Right cardiac atrium (tissue), 5 donors: ENCODE data around the gene CYSTM1. TPM values are rescaled to one million over a fixed set of nuclear protein-coding genes. Genes with fewer than 3 reads are reported as not detected.
A peak's percentile ranks its signal among the peaks of the same experiment; 100 is the strongest.

Experiments used
- ATAC-seq, 2 donors: fragments of 200-7000 bp; cut with Tn5 transposase; one replicate each; pipeline versions ENCODE4 v1.8.0 to v1.9.1; 2020; ENCODE audit warnings: moderate library complexity in 2 of 2, mild to moderate bottlenecking in 1 of 2
- DNase-seq, 3 donors: peaks; one replicate each; pipeline ENCODE4 v3.0.0-alpha.2; 2020
- H3K27ac ChIP-seq: one replicate; pipeline ENCODE4 v1.5.1; 2013; ENCODE audit warnings: mild to moderate bottlenecking, low read length, control low read depth, moderate library complexity
- H3K27me3 ChIP-seq: one replicate; pipeline ENCODE4 v1.6.1; 2013; ENCODE audit not compliant: control insufficient read depth, insufficient read depth
- H3K4me1 ChIP-seq: one replicate; pipeline ENCODE4 v1.6.1; 2013; ENCODE audit warnings: low read length; ENCODE audit not compliant: control insufficient read depth, insufficient read depth
- H3K4me3 ChIP-seq: one replicate; pipeline ENCODE4 v1.5.1; 2013; ENCODE audit warnings: low read length, control low read depth
- H3K9me3 ChIP-seq: one replicate; pipeline ENCODE4 v1.6.1; 2013; ENCODE audit warnings: low read length; ENCODE audit not compliant: control insufficient read depth
- WGBS: extraction: QIAGEN DNeasy Blood & Tissue Kit; methylation state at CpG from one replicate; pipeline ENCODE4 v1.1.7; 2013; 5-methylcytosine and 5-hydroxymethylcytosine counted together
- intact Hi-C, 4 donors: fragments of 100-400 bp; cut with DNase I; formaldehyde crosslinking; loops; one replicate each; pipeline versions ENCODE4 v1.11.0 to v1.14.0; 2022 to 2023
- polyA plus RNA-seq: library from polyadenylated mRNA; stranded (reverse); fragments of 200-250 nt; gene quantifications from one replicate; pipeline ENCODE4 v1.2.3, GENCODE V29; 2013
- total RNA-seq, 4 donors: library from RNA; stranded (reverse); fragmentation: NEBNext Ultra II Directional; extraction: Animal tissue kit (Norgen Biotek cat#: 25700); gene quantifications; one replicate each; pipeline ENCODE4 v1.2.1, GENCODE V29; 2021
- donor health status: healthy with polysubstance abuse.
- donor health status: DM: no; HTN: yes; CAD: no.
- donor health status: DM: no; HTN: no; CAD: no.
- donor health status: DM: no; HTN: yes; CAD: no; lungs with severe emphysema.
- donor health status: DM: yes; HTN: yes; CAD: no.

The CYSTM1 gene
- total and polyA plus RNA-seq, 5 donors, result 47.8 to 77.4 (median 53.8) TPM

DNA sequence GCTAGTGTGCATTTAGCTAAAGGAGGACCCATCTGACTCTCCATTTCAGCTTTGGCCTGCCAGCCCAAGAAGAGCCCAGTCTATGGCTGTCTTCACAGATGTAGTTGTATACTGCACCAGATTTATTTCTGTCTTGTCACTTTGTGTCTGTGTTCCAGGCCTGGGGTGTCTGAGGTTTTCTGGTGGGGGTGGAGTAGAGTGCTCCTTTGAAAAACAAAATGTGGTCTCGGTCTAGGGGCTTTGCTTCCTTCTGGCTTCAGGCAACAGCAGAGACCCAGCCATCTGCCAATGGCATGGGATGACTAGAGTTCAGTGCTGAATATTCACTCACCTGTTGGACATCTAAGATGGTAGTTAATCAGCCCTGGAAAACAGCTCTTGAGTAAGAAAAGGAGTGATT, 38.4 kb upstream of the CYSTM1 start:
- Histone ChIP-seq H3K27me3 (no peaks in the 10 kb centered on the region), H3K4me3 (no peak overlapping the region), H3K27ac (no peak overlapping the region), H3K9me3 (no peaks in the 10 kb centered on the region), H3K4me1 (peaks cover 15% of the 10 kb centered on the region)
- WGBS, result 98% methylated on average over 1 of the region's 1 CpG
- ATAC-seq (no peak), DNase-seq (no peak)
- intact Hi-C loops, result no loop called here

DNA sequence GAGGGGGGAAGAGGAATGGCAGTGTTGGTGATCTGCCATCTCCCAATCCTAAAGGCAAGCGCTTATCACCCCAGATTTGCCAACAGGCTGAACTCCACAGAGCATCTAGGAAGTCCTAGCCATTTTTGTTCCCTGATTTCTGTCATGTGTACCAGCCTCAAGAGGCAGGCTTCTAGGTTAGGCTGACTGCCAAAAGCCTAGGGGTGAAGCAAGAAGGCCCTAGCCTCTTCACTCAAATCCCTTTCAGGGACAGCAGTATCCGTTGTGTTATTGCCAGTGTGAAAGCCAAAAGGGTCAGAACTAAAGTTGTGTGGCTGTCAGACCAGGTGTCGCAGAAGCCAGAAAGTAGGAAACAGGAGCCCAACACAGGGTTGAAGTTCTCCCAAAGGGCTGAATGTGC, 34.6 kb upstream of the CYSTM1 start:
- Histone ChIP-seq H3K4me1 (peaks cover 6% of the 10 kb centered on the region), H3K4me3 (no peak overlapping the region), H3K27me3 (no peaks in the 10 kb centered on the region), H3K9me3 (no peaks in the 10 kb centered on the region), H3K27ac (no peak overlapping the region)
- ATAC-seq (peak; percentile 34 to 42), DNase-seq (no peak)
- 68% methylated on average over 3 of the region's 3 CpGs for WGBS
- intact Hi-C loops, result loop anchor here in 1 of 4 donors (5.0 kb wide), 1 partner anchor 58 kb away; no protein-coding TSS in a partner anchor

DNA sequence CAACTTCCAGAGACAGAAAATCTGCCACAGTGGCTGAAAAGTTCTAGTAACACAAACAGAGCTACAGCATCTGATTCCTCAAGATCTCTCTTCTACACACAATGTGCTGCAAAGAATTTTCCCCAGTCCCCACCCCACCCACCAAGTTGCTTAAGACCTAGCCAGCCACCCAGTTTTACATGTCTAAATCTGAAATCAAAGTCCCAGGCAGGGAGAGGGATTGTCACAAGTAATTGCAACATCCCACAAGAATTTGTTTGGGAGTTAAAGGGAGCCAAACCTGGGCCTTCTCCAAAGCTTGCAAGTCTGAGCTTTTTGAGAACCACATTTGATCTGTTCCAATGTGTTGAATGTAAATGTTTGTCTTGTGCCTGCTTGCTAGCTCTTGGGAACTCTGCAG, 33.7 kb upstream of the CYSTM1 start:
- Histone ChIP-seq H3K4me3 (no peak overlapping the region), H3K27ac (no peak overlapping the region), H3K4me1 (peaks cover 6% of the 10 kb centered on the region), H3K9me3 (no peaks in the 10 kb centered on the region), H3K27me3 (no peaks in the 10 kb centered on the region)
- intact Hi-C loops, result loop anchor here in 1 of 4 donors (5.0 kb wide), 1 partner anchor 59 kb away; no protein-coding TSS in a partner anchor
- peak in 1 of 2 donors; percentile 21 for ATAC-seq
- peak in 2 of 3 donors; percentile 48 to 58 for DNase-seq

DNA sequence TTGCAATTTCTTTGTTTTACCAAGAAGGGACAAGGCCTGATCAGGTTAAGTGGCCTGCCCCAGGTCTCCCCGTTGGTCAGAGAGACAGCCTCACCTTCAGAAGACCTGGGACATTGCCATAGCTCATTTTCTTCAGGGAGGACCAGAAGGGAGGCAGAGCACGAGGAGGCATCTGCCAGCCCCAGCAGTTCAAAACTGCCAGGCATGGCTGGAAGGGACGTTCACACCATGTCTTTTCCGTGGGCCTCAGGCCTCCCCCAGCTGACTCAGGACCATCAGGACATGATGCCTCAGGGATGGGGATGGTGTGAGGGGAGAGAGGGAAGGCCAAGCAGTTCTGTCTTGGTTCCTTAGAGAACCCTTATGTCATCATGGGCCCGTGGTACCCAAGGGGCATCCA, 32.7 kb upstream of the CYSTM1 start:
- ATAC-seq, result no peak

DNA sequence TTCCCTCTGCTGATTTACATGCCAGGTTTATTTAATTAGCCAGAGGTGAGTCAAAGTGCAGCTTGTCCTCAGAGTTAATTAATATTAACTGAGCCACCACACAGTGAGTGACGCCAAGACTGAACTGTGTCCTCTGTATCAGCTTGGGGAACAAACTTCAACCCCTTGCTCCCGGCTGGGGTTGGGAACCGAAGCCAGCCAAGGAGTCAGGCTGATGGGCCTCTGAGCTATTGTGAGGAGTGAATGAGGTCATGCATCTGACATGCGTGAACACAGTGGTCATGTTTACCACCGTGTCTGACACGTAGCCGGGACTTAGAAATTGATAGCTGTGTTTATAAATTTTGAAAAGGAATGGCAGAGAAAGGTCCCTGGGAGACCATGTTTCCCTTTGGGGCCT, 32.1 kb upstream of the CYSTM1 start:
- no peaks in the 10 kb centered on the region for H3K27me3 ChIP-seq
- no peak overlapping the region for H3K27ac ChIP-seq
- 67% methylated on average over 7 of the region's 7 CpGs for WGBS
- ATAC-seq, result no peak
- intact Hi-C loops, result loop anchor here in 1 of 4 donors (5.0 kb wide), 1 partner anchor 61 kb away; no protein-coding TSS in a partner anchor
- peaks cover 6% of the 10 kb centered on the region for H3K4me1 ChIP-seq
- DNase-seq, result no peak
- H3K9me3 ChIP-seq, result no peaks in the 10 kb centered on the region
- H3K4me3 ChIP-seq, result no peak overlapping the region

More for the DNA sequence above, 32.7 kb upstream of the CYSTM1 start:
- no peak overlapping the region for H3K4me3 ChIP-seq
- no peak for DNase-seq
- no peaks in the 10 kb centered on the region for H3K27me3 ChIP-seq
- H3K9me3 ChIP-seq, result no peaks in the 10 kb centered on the region
- intact Hi-C loops, result loop anchor here in 1 of 4 donors (5.0 kb wide), 1 partner anchor 60 kb away; no protein-coding TSS in a partner anchor
- H3K4me1 ChIP-seq, result peaks cover 6% of the 10 kb centered on the region
- H3K27ac ChIP-seq, result no peak overlapping the region
- 86% methylated on average over 5 of the region's 5 CpGs for WGBS

DNA sequence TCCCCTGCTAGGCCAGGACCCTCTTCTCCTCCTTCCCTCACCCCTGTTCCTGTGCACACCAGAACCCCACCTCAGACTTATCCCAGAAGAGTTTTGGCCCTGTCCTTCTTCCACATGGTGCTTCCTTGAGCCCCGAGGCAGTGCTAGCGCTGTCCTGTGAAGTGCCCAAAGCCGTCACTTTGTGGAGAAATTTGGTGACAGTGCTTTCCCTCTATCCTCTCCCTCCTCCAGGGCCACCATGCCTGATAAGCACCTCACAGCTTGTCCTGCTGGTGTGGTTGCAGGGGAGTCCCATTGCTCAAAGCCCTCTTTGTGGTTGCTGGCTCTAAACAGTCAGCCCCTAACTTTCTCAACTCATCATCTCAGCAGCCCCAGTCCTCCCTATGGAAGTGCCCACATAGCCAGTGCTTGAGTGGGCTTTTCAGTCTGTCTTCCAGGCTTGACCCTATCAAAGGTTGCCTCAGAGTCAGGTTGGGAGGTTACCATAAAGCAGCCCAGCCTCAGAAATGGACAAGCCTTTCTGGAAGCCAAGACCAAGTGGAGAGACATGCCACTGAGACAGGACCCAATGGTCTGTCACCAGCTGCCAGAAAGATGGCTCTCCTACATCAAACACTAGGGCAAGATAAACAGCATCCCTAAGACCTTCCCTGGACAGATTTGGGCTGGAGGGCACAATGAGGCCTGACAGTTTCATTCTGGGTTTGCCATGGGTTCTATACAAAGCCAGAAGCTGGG, 31.3 kb upstream of the CYSTM1 start:
- Histone ChIP-seq H3K27ac (no peak overlapping the region), H3K4me3 (no peak overlapping the region), H3K9me3 (no peaks in the 10 kb centered on the region), H3K4me1 (peaks cover 6% of the 10 kb centered on the region), H3K27me3 (no peaks in the 10 kb centered on the region)
- ATAC-seq (no peak), DNase-seq (no peak)
- 92% methylated on average over 3 of the region's 3 CpGs for WGBS
- intact Hi-C loops, result loop anchor here in 1 of 4 donors (5.0 kb wide), 1 partner anchor 61 kb away; no protein-coding TSS in a partner anchor

DNA sequence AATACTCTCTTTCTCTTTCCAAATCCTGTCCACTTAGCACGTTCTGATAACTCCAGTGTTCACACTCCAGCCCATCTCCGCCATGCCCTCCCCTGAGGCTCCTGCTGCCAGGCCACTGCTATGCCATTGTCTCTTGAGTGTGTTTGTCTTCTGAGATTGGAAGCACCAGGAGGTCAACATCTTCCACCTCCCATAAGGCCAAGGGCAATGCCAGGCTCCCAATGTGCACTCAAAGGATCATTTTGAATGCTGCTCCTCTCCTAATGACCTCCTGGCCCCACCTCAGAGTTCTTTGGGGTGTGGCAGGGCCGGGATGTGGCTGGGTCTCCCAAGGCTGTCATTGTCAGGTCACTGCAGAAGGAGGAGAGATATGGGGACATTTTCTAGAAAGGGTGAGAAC, 29.7 kb upstream of the CYSTM1 start:
- WGBS, result 75% methylated on average over 3 of the region's 3 CpGs
- intact Hi-C loops, result loop anchor here in 1 of 4 donors (5.0 kb wide), 2 partner anchors 33 to 68 kb away; partner anchors contain the start of gene PURA
- Histone ChIP-seq H3K4me1 (peaks cover 5% of the 10 kb centered on the region), H3K9me3 (no peaks in the 10 kb centered on the region), H3K4me3 (no peak overlapping the region), H3K27me3 (no peaks in the 10 kb centered on the region), H3K27ac (no peak overlapping the region)
- ATAC-seq (no peak), DNase-seq (no peak)

DNA sequence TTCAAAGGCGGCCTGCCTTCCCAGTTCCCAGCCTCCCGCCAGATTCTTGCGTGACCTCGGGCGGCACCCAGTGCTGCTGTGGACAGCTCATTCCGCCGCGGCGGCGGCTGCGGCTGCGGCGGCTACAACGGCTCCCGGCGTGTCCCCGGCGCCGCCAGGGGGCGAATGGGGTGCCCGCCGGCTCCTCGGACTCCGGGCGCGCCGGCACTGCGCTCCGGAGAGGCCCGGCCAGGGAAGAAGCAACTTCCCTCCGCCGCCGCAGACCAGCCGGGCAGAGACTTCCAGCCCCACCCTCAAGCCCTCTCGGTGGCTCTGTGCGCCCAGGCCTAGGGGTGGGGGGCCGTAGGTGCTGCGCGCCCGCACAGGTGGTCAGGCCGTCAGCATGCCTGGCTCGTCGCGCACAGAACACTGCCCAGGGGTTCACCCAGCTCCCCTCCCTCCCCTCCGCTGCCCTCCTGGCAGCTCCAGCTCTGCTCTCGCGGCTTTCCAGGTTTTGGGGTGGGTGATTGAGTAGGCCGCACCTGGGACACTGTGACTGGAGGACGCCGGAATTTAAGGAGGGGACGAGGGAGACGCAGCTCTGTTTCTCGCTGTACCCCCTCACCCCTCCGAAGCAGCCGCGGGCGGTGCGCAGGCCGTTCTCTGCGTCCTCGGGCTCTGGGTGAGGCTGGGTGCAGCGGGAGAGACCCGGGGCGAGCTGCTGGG, 29.0 kb upstream of the CYSTM1 start:
- Histone ChIP-seq H3K27me3 (no peaks in the 10 kb centered on the region), H3K27ac (no peak overlapping the region), H3K9me3 (no peaks in the 10 kb centered on the region), H3K4me3 (peak overlapping the region; percentile 46), H3K4me1 (no peaks in the 10 kb centered on the region)
- 11% methylated on average over 64 of the region's 64 CpGs for WGBS
- peak; percentile 82 to 94 (median 93) for DNase-seq
- intact Hi-C loops, result loop anchor here in 1 of 4 donors (5.0 kb wide), 2 partner anchors 34 to 69 kb away; partner anchors contain the start of gene PURA
- peak; percentile 93 to 94 for ATAC-seq

DNA sequence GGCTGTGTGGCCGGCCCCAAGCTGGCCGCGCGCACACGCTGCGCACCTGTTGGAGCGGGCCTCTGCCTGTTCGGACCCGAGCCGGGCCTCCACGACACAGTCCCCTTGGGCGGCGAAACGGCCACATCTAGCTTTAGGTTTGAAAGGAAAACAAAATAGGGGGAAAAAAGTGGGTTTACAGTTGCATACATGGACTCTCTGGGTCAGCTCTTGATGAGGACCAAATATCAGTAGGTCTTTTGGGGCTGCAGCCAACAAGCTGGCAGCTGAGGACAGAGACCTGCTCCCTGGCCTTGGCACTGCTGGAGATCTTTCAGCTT, 28.5 kb upstream of the CYSTM1 start:
- DNase-seq (no peak), ATAC-seq (no peak)
- 58% methylated on average over 14 of the region's 14 CpGs for WGBS
- Histone ChIP-seq H3K4me3 (no peak overlapping the region), H3K9me3 (no peaks in the 10 kb centered on the region), H3K27ac (no peak overlapping the region), H3K27me3 (no peaks in the 10 kb centered on the region), H3K4me1 (no peaks in the 10 kb centered on the region)
- intact Hi-C loops, result loop anchor here in 1 of 4 donors (5.0 kb wide), 2 partner anchors 34 to 69 kb away; partner anchors contain the start of gene PURA

DNA sequence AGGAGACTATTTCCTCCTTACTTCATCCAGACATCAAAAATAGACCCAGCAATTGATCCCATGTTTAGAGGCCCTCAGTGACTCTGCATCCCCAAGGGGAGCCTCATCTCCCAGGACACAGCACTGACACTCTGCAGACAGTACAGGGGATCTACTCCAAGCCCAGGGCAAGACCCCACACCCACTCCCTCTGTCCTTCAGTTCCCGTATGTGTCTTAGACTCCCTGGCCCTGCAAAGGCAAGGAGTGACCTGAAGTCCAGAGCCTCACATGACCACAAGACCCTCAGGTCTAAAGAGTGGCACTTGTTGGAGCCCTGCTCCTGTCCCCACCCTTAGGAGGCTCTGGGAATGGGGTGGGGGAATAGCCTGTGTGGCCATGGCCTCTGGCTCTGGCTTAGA, 27.5 kb upstream of the CYSTM1 start:
- Histone ChIP-seq H3K4me3 (no peak overlapping the region), H3K9me3 (no peaks in the 10 kb centered on the region), H3K4me1 (no peaks in the 10 kb centered on the region), H3K27ac (no peak overlapping the region), H3K27me3 (no peaks in the 10 kb centered on the region)
- WGBS, result 96% methylated on average over 1 of the region's 1 CpG
- ATAC-seq (no peak), DNase-seq (no peak)
- intact Hi-C loops, result loop anchor here in 1 of 4 donors (5.0 kb wide), 2 partner anchors 35 to 70 kb away; partner anchors contain the start of gene PURA

DNA sequence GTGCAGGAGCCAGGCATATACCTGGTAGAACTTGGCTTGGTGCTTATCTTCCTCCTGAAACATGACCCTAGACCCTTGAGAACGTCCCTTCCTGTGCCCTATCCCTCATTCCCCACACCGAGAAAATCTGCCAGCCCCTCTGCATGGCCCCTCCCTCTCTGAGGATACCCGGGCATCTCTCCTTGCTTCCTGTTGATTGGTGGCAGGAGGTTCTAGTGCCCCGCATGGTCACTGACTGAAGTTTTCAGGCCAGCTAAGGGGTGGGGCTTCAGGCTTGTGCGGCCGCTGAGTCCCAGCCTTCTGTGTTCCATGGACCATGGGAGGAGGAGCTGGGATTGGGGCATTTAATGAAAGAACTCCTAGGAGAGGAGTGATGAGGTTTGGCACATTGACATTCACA, 26.5 kb upstream of the CYSTM1 start:
- H3K9me3 ChIP-seq, result no peaks in the 10 kb centered on the region
- peak in 1 of 3 donors; percentile 68 for DNase-seq
- peak in 1 of 2 donors; percentile 9 for ATAC-seq
- intact Hi-C loops, result loop anchor here in 1 of 4 donors (5.0 kb wide), 2 partner anchors 36 to 71 kb away; partner anchors contain the start of gene PURA
- 35% methylated on average over 6 of the region's 6 CpGs for WGBS
- H3K4me3 ChIP-seq, result no peak overlapping the region
- no peak overlapping the region for H3K27ac ChIP-seq
- no peaks in the 10 kb centered on the region for H3K27me3 ChIP-seq
- no peaks in the 10 kb centered on the region for H3K4me1 ChIP-seq
